Measurements from ENCODE around the gene SLC18A3.

The SLC18A3 gene

DNA sequence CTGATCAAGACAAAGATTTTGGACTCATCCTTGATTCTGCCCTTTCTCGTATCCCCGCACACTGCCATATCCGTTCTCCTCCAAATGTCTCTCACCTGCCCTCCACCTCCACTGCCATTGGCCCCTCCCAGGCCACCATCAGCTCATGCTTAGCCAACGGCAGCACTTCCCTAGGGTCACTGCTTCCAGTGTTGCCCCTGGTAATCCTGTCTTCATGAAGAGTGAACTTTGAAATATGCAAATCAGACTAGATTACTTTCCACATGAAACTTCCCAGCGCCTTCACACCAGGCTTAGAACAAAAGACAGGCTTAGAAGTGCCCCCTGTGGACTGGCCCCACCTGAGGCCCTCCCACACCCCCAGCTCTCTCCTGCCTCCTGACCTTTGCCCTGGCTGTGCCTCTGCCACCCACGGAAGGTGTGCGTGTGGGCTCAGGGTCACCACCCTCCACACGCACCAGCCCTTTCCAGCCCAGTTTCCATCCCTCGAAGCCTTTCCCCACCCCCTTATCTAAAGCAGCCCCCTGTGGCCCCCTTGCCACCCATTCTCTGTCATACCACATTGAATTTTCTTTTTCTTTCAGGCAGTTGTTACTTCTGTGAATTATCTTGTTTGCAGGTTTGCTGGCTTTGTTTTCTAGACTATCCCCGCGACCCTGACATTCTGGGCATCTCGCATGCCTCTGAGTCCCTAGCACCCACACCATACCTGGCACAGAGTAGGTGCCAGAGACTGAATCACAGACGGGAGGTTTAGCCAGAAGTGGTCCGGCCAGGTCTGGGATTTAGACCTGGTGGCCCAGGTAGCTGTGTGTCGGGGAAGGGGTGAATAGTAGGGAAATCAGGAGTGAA, 42.5 kb downstream of the SLC18A3 start:
- DNase-seq = no peak

DNA sequence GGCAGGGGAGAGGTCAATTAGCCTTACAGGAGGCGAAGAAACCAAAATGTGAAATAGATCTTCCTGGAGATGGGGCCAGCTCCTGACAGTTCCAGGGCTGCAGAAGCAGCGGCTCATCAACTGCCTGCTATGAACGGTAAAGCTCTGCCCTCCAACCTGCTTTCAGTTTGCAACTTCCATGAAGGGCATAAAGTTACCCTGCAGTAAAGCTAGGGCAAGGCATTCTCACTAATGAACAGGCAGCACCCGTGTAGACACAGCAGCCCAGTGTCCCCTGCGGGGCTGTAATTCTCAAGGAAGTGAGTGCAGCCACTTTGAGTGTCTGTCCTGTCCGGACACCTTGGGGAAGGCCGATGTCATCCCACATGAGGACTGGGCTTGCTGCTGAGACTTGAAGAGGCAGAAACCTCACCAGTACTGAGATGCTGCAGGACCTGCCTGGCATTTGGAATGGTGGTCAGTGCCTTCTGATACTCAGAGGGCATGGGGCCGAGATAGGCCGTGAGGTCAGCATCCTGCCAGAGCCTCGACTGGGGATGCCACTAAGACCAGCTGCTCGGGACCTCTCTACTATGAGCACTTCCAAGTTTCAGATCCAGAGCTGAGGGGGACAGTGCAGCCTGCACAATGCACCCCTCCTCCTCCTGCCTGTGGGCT, 43.3 kb downstream of the SLC18A3 start:
- DNase-seq = no peak

GRCh38 chr10:49654036-49654693, 44.1 kb downstream of the SLC18A3 start:
- DNase-seq = no peak

DNA sequence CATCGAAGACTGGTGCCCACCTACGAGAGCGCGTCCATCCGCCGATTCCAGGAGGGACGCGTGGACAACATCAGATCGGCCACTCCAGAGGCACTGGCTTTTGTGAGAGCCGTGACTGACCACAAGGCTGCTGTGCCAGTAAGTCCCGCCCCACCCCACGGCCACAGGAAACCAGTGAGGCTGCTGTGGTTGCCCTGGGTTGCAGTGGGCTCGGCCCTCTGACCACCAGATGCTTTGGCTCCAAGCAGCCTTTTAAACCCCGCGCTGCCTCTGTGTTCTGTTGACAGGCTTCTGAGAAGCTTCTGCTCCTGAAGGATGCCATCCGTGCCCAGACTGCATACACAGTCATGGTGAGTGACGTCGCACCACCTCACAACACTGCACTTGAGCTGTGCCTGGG, 45.0 kb downstream of the SLC18A3 start:
- no peak for DNase-seq

DNA sequence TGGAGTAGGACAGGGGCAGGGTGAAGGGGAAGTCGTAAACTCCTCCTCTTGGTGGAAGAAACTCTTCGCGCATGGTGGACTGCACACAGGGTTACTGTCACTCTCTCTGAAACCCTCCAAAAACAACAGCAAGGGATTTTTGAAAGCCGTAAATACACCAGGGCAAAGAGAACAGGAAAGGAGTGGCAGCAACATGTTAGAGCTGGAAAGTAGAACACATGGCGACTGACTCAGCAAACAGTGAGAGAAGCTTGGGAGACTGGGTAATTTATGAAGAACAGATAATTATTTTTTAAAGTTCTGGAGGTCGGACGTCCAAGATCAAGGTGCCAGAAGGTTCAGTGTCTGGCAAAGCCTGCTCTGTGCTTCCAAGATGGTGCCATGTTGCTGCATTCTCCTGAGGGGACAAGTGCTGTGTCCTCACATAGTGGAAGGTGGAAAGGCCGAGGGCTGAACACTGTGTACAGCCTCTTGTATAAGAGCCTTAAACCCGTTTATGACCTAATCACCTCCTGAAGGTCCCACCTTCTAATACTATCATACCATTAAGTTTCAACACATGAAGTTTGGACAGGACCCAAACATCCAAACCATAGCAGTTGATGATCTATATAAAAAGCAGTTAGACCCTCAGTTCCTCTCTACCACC, 46.9 kb downstream of the SLC18A3 start:
- DNase-seq = no peak

GRCh38 chr10:49657606-49658005, 47.5 kb downstream of the SLC18A3 start:
- no peak for DNase-seq

DNA sequence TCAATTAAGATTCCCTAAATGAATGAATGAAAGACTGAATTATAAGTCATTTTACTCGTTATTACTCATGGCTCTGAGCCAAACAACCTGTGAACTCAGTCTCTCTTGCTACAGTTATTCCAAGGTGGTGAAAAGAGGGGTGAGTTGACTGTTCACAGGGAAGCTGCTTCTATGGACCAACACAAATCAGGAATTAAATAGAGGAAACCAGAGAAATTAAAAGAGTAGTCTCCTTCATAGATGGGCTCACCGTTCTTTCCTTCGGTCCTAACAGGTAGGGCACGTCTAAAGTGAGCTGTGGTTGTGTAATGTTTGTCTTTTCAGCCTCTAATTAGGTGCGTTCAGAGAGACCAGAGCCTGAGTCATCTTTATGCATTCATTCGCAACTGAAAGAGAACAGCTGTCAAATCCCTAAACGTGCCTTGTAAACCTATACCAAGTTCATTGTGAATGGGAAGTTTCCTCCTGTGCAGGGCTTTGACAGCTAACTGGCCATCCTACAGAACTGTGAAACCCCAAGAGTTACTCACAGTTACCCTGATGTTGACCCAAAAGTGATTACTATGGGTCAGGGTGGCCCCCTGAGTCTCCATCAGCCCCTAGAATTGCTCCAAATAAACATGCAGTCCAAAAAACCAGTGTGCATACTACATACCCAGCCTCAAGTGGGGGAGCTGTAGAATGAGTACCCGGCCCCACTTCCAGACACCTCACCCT, 51.2 kb downstream of the SLC18A3 start:
- no peak for DNase-seq

Data from CD4-positive, alpha-beta T cell treated with Interleukin-4 for 1 hour (primary cell).